Omental fat pad (tissue), 4 donors: ENCODE data around the gene SLC1A7. TPM values are rescaled to one million over a fixed set of nuclear protein-coding genes. Genes with fewer than 3 reads are reported as not detected.

ENCODE experiments used
- ATAC-seq: fragments of 150-250 bp; one replicate; pipeline ENCODE4 v1.9.1; 2016; ENCODE audit warnings: mild to moderate bottlenecking, moderate library complexity; ENCODE audit not compliant: low FRiP score
- DNase-seq: peaks from one replicate; pipeline ENCODE4 v3.0.0-alpha.2; 2019; ENCODE audit warnings: low spot score
- total RNA-seq, 4 donors: library from RNA; depleted of rRNA; stranded (reverse); fragments of >200 nt; gene quantifications; one replicate each; pipeline ENCODE4 v1.1.0, GENCODE V29; 2016
- TF ChIP-seq, protein P1 (sequence below), 3 donors: fragments of 450-650 bp; IDR thresholded peaks; one replicate each; pipeline ENCODE4 v1.5.1; 2016 to 2017; ENCODE audit warnings: antibody characterized with exemption in 3 of 3, mild to moderate bottlenecking in 3 of 3, moderate library complexity in 2 of 3

SLC1A7 gene
- total RNA-seq, 4 donors from 2014 or later: 0.19 to 0.63 (median 0.48) TPM; not detected in 1

- ATAC-seq (no peak), DNase-seq (no peak)
- TF ChIP-seq, protein P1, sequence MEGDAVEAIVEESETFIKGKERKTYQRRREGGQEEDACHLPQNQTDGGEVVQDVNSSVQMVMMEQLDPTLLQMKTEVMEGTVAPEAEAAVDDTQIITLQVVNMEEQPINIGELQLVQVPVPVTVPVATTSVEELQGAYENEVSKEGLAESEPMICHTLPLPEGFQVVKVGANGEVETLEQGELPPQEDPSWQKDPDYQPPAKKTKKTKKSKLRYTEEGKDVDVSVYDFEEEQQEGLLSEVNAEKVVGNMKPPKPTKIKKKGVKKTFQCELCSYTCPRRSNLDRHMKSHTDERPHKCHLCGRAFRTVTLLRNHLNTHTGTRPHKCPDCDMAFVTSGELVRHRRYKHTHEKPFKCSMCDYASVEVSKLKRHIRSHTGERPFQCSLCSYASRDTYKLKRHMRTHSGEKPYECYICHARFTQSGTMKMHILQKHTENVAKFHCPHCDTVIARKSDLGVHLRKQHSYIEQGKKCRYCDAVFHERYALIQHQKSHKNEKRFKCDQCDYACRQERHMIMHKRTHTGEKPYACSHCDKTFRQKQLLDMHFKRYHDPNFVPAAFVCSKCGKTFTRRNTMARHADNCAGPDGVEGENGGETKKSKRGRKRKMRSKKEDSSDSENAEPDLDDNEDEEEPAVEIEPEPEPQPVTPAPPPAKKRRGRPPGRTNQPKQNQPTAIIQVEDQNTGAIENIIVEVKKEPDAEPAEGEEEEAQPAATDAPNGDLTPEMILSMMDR (IDR thresholded peaks at IDR 0.05): no peak
Measured at GRCh38 chr1:53117836-53118235, 24.6 kb downstream of the SLC1A7 start.

DNA sequence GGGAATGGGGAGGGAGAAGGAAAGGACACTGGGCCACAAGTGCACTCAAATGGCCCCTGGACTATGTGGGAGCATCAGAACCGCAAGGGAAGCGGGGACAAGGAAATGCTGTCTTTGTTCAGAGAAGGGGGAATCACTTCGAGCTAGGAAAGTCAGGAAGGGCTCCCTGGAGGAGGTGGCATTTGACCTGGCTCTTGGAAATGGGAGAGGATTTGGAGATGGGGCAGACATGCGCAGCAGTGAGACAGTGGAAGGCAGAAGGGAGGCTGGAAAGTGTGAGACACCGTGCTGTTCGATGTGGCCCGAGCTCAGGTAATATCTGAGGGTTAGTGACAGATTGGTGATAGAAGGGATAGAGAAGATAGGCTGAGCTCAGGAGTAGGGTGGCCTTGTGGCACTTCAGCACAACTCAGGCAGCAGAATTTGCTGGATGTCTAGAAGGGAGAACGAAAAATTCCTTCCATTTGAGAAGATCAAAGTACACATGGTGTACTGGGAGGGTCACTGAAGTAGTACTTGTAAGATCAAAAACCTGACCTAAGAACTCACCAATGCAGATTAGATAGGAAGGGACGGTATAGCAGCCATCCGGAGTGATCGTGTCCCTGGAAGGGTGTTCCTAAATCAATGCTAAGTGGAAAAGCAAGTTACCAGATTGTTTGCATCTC is 25.4 kb downstream of the SLC1A7 start:
- DNase-seq: no peak
- TF ChIP-seq, protein P1 (IDR thresholded peaks at IDR 0.05): no peak
- no peak for ATAC-seq

- ATAC-seq (no peak), DNase-seq (no peak)
- TF ChIP-seq, protein P1 (IDR thresholded peaks at IDR 0.05): no peak
Measured at GRCh38 chr1:53116307-53116810, 26.1 kb downstream of the SLC1A7 start.

GRCh38 chr1:53115403-53116306 is 26.8 kb downstream of the SLC1A7 start:
- DNase-seq (no peak), ATAC-seq (peak; percentile 52)
- TF ChIP-seq, protein P1 (IDR thresholded peaks at IDR 0.05): no peak

DNA sequence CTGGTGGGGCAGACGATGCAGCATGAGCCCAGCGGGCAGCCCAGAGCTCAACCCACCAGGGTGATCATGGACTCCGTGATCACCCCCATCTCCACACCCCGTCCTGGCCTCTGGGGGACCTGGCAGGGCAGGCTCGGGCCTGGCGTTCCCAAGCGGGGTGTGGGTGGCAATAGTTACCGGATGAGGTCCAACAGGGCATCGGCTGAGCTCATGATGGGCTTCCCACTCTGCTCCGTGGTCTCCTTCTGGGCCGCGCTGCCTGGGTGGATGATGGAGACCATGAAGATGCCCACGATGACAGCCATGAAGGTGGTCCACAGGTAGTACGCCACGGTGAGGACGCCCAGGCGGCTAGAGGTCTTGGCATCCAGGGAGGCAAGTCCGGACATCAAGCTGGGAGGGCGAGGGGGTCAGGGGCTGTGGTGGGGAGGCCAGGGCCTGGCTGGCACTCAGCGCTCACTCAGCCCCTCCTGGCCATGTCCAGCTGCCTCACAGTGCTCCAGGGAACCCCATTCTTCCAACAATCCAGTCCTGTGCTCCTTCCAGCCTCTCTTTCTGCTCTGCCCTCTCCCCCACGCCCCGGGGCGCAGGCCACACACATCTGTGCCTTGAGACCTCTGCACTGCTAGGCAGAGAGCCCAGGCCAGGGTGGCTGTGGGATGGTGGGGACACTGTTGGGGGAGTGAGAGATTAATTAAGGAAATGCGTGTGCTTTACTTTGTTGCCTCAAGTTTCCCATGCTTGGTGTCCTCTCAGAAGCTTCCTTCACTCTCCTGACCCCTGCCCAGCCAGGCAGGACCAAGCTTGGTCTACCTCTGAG is 27.6 kb downstream of the SLC1A7 start:
- ATAC-seq: no peak
- DNase-seq: no peak
- TF ChIP-seq, protein P1 (IDR thresholded peaks at IDR 0.05): no peak

GRCh38 chr1:53114090-53114489 is 28.3 kb downstream of the SLC1A7 start:
- TF ChIP-seq, protein P1 (IDR thresholded peaks at IDR 0.05): no peak
- ATAC-seq: no peak
- DNase-seq: no peak
